SW480 (cell line): ENCODE data around the gene PAX8.

Experiments
- DNase-seq: peaks from one replicate; pipeline ENCODE4 v3.0.0-alpha.2; 2016; ENCODE audit warnings: low spot score

PAX8 gene

GRCh38 chr2:113203901-113204519 lies 74.7 kb downstream of the PAX8 start:
- DNase-seq = peak; percentile 87

DNA sequence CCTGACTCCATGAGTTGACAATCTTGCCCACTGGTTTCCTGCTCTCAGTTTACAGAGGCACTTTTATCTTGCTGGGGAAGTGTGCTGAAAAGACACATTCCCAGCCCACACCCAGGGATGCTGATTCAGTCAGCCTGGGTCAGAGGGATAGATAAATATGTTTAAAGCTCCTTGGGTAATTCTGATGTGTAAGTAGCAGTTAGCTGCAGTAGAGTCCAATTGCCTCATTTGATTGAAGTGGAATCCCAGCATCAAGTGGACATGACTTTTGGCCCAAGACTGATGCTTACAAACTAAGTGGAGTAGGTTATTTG lies 75.5 kb downstream of the PAX8 start:
- DNase-seq = no peak

DNA sequence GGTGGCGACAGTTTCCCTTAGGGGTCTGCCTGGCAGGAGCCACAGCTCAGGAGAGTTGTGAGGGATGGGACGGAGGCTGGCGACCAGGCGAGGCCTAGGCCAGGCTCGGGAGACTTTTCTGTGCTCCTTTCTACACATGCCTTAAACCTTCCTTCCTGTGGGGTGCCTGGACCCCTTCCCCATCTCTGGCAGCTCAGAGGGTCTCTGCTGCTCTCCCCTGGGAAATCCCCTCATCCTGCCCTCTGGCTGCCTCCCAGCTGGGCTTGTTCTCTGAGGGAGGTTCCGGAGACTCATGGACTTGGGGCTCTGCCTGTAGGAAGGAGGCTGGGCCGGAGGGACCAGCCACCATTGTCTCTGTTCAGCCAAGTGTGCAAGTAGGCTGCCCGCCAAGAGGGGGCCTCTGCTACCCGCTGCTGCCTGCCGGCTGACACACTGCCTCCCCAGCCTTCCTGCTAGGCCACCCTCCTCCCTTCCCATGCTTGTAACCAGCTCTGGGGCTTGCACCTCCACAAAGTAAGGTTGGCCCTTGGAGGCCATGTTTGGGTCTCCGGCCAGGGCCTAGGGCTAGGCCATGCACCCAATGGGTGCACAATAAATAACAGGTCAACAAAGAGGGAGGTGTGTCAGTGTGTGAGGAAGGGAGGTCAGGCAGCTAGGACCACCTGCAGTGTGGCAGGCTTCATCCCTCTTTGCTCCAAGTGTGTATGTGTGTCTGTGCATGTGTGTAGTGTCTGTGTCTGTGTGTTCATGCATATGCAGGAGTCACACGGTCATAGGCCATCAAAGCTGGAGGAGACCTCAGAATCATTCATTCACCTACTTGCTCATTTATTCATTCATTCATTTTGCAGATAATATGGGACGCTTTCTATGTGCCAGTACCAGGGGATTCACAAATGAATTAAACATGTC lies 76.2 kb downstream of the PAX8 start:
- no peak for DNase-seq

DNA sequence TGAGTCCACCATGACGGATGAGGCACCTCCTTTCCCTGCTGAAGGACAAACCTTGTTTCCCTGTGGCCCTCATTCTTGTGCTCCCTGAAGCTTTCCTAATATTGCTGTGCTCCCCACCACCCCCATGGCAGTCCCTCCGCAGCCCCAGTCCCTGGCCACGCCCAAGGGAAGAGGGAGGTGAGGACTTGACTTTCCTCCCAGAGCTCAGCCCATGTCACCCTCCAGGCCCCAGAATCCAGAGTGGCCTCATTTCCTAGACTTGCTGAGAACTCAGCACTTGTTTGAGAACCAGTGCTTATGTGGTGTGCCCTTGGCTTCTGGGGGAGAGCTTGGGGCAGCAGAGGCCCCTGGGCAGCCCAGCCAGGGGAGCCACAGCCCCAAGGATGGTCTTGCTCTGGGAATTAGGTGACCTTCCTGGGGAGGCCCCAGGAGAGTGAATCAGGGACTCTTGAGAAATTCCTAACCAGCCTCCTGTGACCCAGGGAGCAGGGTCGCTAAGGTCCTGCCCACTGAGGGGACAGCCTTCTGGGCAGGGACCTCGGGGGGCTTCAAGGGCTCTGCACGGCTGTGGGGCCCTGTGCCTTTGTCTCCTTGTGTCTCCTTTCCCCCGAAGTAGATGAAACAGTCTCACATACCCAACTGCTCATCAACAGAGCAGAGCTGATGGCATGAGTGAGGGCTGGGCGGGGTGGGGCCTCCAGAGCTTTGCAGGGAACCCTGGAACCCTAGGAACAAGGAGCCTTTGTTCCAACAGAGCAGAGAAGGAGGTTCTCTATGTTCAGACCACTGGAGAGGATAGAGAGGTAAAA lies 77.0 kb downstream of the PAX8 start:
- DNase-seq = peak; percentile 64

GRCh38 chr2:113200736-113201490 lies 77.8 kb downstream of the PAX8 start:
- DNase-seq = no peak

GRCh38 chr2:113200236-113200635 lies 78.5 kb downstream of the PAX8 start:
- DNase-seq = no peak

- DNase-seq = peak; percentile 96
Measured at GRCh38 chr2:113198790-113199612, 79.7 kb downstream of the PAX8 start.

GRCh38 chr2:113198048-113198789 lies 80.5 kb downstream of the PAX8 start:
- DNase-seq = no peak

DNA sequence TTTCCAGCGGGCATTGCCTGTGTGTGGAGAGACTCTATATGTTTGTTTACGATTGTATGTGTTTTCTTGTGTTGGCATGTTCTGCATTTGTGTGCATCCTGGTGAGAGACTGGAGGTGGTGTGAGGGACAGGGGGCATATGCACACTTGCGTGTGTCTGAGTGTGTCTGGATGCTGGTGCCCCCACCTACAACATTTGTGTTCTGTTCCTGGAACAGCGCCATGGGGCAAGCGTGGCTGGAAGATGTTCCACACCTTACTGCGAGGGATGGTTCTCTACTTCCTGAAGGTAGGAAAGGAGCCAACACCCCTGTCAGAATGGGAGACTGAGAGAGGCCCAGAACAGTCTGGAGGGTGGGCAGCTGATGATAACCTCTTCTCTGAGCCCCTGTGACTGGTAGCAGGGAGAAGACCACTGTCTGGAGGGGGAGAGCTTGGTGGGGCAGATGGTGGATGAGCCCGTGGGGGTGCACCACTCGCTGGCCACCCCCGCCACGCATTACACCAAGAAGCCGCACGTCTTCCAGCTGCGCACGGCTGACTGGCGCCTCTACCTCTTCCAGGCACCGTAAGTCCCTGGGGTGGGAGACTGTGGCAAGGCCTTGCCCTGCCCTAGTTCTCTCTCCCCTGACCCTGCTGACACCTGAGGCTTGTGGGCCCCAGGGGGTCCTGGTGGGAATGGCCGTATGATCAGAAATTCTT lies 81.2 kb downstream of the PAX8 start:
- DNase-seq = no peak

DNA sequence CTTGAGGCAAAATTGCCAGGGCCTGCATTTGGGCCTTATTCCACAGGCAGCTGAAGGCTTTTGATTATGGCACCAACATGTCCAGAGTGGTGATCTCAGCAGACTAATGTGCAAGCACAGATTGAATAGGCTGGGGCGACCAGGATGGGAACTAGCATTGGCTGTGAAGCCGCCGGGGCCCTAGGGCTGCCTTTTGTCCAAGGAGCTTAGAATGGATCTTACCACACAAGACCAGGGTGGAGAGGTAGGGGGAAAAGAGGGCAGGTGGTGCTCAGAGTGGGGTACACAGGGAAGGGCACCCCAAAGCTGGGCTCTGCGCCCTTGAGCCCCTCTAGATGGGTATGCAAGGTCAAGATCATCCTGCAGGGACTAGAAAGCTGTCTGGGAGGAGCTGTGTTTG lies 81.9 kb downstream of the PAX8 start:
- DNase-seq = no peak

- no peak for DNase-seq
Measured at GRCh38 chr2:113195923-113196501, 82.7 kb downstream of the PAX8 start.

DNA sequence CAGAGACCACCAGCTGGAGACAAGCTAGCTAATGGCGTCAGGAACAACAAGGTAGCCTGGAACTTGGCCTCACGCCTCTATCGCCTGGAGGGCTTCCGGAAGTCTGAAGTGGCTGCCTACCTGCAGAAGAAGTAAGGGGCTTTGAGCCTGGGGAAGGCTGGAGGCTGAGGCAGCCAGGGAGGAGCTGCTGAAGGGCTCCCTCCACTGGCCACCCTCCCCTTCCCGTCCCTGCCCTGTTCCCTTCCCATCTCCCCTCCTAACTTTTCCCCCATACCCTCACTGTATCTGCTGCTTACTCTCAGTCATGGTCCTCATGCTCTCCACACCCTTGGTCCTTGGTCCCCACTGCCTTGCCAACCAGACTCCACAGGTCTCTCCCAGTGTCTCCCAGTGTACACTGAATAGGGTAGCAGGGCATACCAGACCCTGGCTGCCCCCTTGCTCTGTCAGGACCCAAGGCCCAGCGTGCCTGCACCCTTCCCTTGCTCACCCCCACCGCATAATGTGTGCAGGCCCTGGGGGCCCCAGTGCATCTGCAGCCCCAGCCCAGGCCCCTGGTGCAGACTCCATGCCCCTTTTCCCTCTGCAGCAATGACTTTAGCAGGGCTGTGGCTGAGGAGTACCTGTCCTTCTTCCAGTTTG lies 86.1 kb downstream of the PAX8 start:
- DNase-seq = no peak

DNA sequence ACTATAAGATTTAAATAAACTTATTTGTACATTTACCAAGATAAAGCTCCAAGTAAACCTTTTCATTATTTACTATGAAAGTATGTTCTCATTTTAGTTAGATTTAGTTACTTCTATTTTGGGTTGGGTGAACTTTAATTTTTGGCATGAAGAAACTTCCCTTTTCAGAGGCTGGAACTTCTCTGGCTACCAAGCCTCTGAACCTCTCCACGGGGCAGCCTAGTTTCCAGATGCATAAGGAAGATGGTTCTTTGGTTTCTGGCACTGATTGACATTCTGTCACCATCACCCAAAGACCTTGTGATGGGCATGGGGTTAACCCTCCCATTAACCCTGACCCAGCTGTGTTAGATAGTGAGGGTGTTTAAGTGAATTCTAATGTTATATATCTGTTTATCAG lies 87.8 kb downstream of the PAX8 start:
- DNase-seq = no peak

DNA sequence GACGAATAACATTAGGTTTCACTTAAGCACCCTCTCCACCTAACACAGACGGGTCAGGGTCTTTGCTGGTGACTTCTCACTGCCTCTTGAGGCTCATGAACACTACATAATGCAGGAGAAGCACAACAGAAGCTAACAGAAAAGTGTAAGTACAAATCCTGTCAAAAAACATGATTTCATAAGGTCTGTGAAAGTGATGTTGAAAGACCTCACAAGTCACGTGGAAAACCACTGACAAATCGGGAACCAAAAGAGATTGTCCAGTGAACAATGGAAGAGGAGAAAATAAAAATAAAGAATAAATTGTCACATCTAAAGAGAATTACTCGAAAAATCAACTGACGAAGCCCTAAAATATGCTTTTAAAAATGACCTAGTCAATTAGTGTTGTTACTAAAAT lies 91.0 kb downstream of the PAX8 start:
- no peak for DNase-seq

- DNase-seq = no peak
Measured at GRCh38 chr2:113186433-113186796, 92.3 kb downstream of the PAX8 start.

- no peak for DNase-seq
Measured at GRCh38 chr2:113185664-113186432, 92.9 kb downstream of the PAX8 start.

DNA sequence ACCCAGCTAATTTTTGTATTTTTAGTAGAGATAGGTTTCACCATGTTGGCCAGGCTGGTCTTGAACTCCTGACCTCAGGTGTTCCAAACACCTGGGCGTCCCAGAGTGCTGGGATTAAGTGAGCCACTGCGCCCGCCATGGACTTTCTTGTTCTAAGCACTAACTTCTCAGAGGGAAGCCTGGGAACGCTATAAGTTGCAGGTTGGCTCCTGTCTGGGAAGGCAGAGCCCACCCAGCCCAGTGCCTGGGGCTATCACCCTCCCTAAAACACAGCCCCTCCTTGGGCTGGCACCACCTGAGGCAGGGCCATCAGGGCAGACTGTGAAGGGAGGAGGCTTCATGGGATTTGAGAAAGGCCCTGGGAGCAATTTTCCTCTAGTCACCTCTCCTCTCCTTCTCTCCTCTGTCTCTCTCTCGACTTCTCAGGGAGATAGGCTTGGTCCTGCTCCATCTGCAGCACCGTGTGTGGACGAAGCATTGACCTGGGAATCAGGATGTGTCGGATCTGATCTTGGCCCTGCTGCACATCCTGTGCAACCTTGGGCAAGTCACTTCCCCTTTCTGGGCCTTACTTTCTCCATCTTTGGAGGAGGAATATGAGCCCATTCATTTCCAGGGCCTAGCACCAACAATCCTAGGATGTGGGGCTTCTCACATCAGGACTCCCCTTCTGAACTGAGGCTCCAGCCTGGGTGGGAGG lies 94.0 kb downstream of the PAX8 start:
- DNase-seq = no peak

DNA sequence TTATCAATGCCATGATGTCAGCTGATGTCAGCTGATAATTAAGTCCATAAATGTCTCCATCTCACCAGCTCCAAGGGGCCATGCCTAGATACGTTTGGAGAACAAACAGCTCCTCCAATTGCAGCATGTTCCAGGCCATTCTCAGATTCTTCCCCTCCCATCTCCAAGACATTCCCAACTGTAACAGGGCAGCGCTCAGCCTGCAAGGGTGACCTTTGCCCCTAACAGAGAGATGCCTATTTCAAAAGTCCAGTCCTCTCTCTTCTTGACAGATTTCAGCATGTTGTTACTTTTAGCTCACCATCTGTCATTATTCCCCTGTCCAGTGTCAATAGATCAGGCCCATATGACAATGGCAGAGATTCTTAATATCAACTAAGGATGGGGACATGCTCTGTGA lies 95.0 kb downstream of the PAX8 start:
- no peak for DNase-seq
